ENCODE measurements around the gene SPACA6. TPM values are rescaled to one million over a fixed set of nuclear protein-coding genes. Genes with fewer than 3 reads are reported as not detected.

SPACA6 gene
- total and polyA plus RNA-seq, 9 of the 15 experiments (the other 6 are each of a cell fraction or from before 2014, with no cell fraction given): 1.3 to 17.3 (median 6.2) TPM

- TF ChIP-seq ARID3B (CRISPR knock-in tag; IDR thresholded peaks at IDR 0.05; ENCODE audit: borderline replicate concordance): no peak
- no peak for TF ChIP-seq KAT8 (IDR thresholded peaks at IDR 0.05; ENCODE audit: low read depth)
- TF ChIP-seq, protein P1, sequence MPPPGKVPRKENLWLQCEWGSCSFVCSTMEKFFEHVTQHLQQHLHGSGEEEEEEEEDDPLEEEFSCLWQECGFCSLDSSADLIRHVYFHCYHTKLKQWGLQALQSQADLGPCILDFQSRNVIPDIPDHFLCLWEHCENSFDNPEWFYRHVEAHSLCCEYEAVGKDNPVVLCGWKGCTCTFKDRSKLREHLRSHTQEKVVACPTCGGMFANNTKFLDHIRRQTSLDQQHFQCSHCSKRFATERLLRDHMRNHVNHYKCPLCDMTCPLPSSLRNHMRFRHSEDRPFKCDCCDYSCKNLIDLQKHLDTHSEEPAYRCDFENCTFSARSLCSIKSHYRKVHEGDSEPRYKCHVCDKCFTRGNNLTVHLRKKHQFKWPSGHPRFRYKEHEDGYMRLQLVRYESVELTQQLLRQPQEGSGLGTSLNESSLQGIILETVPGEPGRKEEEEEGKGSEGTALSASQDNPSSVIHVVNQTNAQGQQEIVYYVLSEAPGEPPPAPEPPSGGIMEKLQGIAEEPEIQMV (tag; conservative IDR thresholded peaks at IDR 0.05; ENCODE audit: low read depth): no peak
- no peak for TF ChIP-seq ZNF184 (CRISPR knock-in tag; IDR thresholded peaks at IDR 0.05)
- TF ChIP-seq MECOM (CRISPR knock-in tag; IDR thresholded peaks at IDR 0.05): no peak
Measured at GRCh38 chr19:51722492-51722891, 29.4 kb downstream of the SPACA6 start (continued).

DNA sequence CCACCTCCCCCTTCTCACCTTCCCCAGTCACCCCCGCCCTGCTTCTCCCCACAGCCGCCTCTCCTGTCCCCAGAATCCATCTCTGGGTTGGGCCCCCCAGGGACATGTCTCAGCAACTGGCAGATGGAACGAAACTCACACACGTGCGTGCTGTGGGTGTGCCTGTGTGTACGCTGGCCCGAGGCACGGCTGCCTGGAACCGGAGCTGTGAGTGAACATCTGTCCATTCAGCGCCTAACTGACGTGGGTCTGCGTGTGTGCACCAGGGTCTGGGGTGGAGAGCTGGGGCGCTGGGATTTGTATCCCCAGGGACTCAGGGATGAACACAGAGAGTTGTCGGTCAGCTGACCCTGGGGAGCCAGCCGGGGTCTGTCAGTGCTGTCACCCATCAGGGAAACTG is 31.4 kb downstream of the SPACA6 start:
- Histone ChIP-seq H3K4me1 (replicated peaks in 1 of 2; ENCODE audit: control insufficient read depth in 2 of 2, insufficient read depth in 2 of 2, low read length in 2 of 2) (peaks cover 9 to 31% of the 10 kb centered on the region in 2 experiments; a peak in 4 of 5 replicates), H3K27me3 (ENCODE audit: control insufficient read depth in 2 of 2, insufficient read depth in 2 of 2, low read length in 2 of 2) (no peaks in the 10 kb centered on the region), H3K9me3 (replicated peaks; ENCODE audit: control insufficient read depth, insufficient read depth, low read depth, low read length) (no peaks in the 10 kb centered on the region), H4K20me1 (replicated peaks; ENCODE audit: control insufficient read depth, insufficient read depth, low read length) (no peaks in the 10 kb centered on the region), H3K36me3 (ENCODE audit: control insufficient read depth, insufficient read depth, low read length) (no peaks in the 10 kb centered on the region), H3K27ac (ENCODE audit: extremely low read depth, low read depth, low read length) (no peak overlapping the region), H3K79me2 (ENCODE audit: control insufficient read depth, insufficient read depth, low read length) (no peaks in the 10 kb centered on the region), H3K4me3 (no peak overlapping the region), H3K9me1 (ENCODE audit: control insufficient read depth, insufficient read depth, low read length) (no peaks in the 10 kb centered on the region), H3K9ac (ENCODE audit: insufficient read depth in 1 of 2, low read depth in 2 of 2, low read length in 2 of 2) (no peak overlapping the region), H2AFZ (ENCODE audit: low read depth, low read length) (no peak overlapping the region), H3K4me2 (ENCODE audit: insufficient read depth, low read length) (no peak overlapping the region)
- BruUV-seq (replicated peaks): no TSS peak
- ATAC-seq (no peak), DNase-seq (ENCODE audit: extremely low read depth in 1 of 4, low spot score in 3 of 4) (no peak), FAIRE-seq (no peak)
- in situ Hi-C loops (cut with MboI) (no loop called here), intact Hi-C loops (cut with micrococcal nuclease) (no loop called here)
- ChIA-PET CTCF (ENCODE audit: low intra/inter-chr PET ratio) (no interaction called here), POLR2A (interaction anchor here (0.6 kb wide), 1 partner anchor 13 kb away, joined by 3 read pairs; no protein-coding TSS in a partner anchor)
- TF ChIP-seq ATF6 (CRISPR knock-in tag; IDR thresholded peaks at IDR 0.05) (no peak), PPARD (CRISPR knock-in tag; IDR thresholded peaks at IDR 0.05) (no peak)
- 29% methylated on average over 13 of the region's 15 CpGs for WGBS (ENCODE audit: insufficient coverage, low coverage, missing lambda C conversion rate)
